SIG-M5 (cell line): Measurements from ENCODE around the gene SNAPC4.

ENCODE experiments used
- DNase-seq: peaks from one replicate; lab custom pipeline; 2025; lab: John Stamatoyannopoulos, UW

Gene SNAPC4

GRCh38 chr9:136370037-136370436, 29.9 kb downstream of the SNAPC4 start:
- DNase-seq = no peak

GRCh38 chr9:136368190-136368589, 31.8 kb downstream of the SNAPC4 start:
- no peak for DNase-seq

GRCh38 chr9:136367296-136368145, 32.4 kb downstream of the SNAPC4 start:
- DNase-seq = no peak

- no peak for DNase-seq
Observed at GRCh38 chr9:136366826-136367225, 33.1 kb downstream of the SNAPC4 start.

GRCh38 chr9:136365775-136366222, 34.2 kb downstream of the SNAPC4 start:
- DNase-seq = no peak

- no peak for DNase-seq
Observed at GRCh38 chr9:136364942-136365774, 34.8 kb downstream of the SNAPC4 start.

- DNase-seq = no peak
Observed at GRCh38 chr9:136363949-136364748, 35.8 kb downstream of the SNAPC4 start.

- DNase-seq = no peak
Observed at GRCh38 chr9:136363106-136363948, 36.6 kb downstream of the SNAPC4 start, which contains the start of gene DNLZ. Gene DNLZ, minus strand, starts transcription at chr9:136363744. Its CDS starts 30 bp downstream, at chr9:136363714.

- DNase-seq = no peak
Observed at GRCh38 chr9:136362450-136362784, 37.6 kb downstream of the SNAPC4 start.

GRCh38 chr9:136361754-136362449, 38.1 kb downstream of the SNAPC4 start:
- no peak for DNase-seq

- DNase-seq = no peak
Observed at GRCh38 chr9:136361047-136361753, 38.8 kb downstream of the SNAPC4 start.

GRCh38 chr9:136359774-136360718, 39.9 kb downstream of the SNAPC4 start:
- DNase-seq = no peak

- no peak for DNase-seq
Observed at GRCh38 chr9:136358888-136359287, 41.1 kb downstream of the SNAPC4 start.

- DNase-seq = no peak
Observed at GRCh38 chr9:136358016-136358415, 42.0 kb downstream of the SNAPC4 start.

GRCh38 chr9:136357202-136357725, 42.7 kb downstream of the SNAPC4 start:
- DNase-seq = no peak

- DNase-seq = no peak
Observed at GRCh38 chr9:136355616-136356557, 44.1 kb downstream of the SNAPC4 start.

- no peak for DNase-seq
Observed at GRCh38 chr9:136354592-136355085, 45.3 kb downstream of the SNAPC4 start.
